Measurements from ENCODE around the gene TNNI3. TPM values are rescaled to one million over a fixed set of nuclear protein-coding genes. Genes with fewer than 3 reads are reported as not detected.

TNNI3 gene
- polyA plus RNA-seq, 1 experiment, result not detected

DNA sequence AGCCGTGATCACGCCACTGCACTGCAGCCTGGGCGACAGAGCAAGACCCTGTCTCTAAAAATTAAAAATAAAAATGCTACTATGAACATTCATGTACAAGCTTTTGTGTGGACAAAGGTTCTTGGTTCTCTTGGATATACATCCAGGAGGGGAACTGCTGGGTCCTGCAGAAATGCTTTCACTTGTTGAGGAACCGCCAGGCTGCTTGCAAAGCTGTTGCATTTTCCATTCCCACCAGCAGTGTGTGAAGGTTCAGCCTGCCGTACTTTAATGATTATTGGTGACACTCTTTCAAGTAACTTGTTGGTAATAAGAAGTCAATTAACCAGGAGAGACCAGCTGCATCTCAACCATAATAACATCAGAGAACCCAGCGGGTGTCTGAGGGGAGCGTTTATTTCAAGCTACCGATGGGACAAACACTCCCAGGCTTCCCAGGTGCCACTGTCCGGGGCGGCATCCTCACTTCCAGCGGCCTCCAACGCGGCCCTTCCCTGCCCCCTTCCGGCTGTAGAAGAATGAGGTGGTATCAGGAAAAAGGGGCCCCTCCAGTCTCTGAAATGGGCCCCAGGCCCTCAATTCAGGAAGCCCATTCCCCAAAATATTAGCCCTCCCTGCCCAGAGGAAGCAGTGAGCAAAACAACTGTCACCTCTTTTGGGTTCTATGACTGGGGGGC is 24.9 kb downstream of the TNNI3 start:
- DNase-seq (ENCODE audit: low read depth), result no peak
- CTCF ChIA-PET, result interaction anchor here (0.9 to 1.9 kb wide), 7 partner anchors 9 to 371 kb away, joined by 3 to 5 read pairs (median 4); partner anchors contain the start of genes DNAAF3 and PPP1R12C
- peaks cover 8% of the 10 kb centered on the region for H3K27me3 ChIP-seq (ENCODE audit: control insufficient read depth, insufficient read depth, low read length)
- TF ChIP-seq, protein P1, sequence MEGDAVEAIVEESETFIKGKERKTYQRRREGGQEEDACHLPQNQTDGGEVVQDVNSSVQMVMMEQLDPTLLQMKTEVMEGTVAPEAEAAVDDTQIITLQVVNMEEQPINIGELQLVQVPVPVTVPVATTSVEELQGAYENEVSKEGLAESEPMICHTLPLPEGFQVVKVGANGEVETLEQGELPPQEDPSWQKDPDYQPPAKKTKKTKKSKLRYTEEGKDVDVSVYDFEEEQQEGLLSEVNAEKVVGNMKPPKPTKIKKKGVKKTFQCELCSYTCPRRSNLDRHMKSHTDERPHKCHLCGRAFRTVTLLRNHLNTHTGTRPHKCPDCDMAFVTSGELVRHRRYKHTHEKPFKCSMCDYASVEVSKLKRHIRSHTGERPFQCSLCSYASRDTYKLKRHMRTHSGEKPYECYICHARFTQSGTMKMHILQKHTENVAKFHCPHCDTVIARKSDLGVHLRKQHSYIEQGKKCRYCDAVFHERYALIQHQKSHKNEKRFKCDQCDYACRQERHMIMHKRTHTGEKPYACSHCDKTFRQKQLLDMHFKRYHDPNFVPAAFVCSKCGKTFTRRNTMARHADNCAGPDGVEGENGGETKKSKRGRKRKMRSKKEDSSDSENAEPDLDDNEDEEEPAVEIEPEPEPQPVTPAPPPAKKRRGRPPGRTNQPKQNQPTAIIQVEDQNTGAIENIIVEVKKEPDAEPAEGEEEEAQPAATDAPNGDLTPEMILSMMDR (IDR thresholded peaks at IDR 0.05; ENCODE audit: insufficient read depth, low read depth, low read length), result peak; percentile 36
- POLR2A ChIA-PET, result no interaction called here
- no peak overlapping the region for H3K4me3 ChIP-seq (ENCODE audit: low read depth, low read length)
- H3K36me3 ChIP-seq (ENCODE audit: control insufficient read depth, insufficient read depth, low read length), result no peaks in the 10 kb centered on the region

DNA sequence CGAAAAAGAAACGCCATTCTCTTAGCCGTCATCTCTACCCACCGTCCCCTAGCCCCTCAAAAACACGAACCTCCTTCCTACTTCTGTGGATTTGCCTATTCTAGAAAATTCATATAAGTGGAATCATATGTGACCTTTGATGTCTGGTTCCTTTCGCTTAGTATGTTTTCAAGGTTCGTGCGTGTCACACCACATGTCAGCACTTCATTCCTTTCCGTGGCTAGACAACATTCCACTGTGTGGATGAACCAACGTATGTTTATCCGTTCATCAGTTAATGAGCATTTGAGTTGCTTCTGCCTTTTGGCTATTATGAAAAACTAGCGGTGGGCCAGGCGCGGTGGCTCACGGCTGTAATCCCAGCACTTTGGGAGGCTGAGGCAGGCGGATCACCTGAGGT is 26.1 kb downstream of the TNNI3 start:
- no peak for DNase-seq (ENCODE audit: low read depth)
- Histone ChIP-seq H3K4me3 (ENCODE audit: low read depth, low read length) (no peak overlapping the region), H3K27me3 (ENCODE audit: control insufficient read depth, insufficient read depth, low read length) (peaks cover 10% of the 10 kb centered on the region), H3K36me3 (ENCODE audit: control insufficient read depth, insufficient read depth, low read length) (no peaks in the 10 kb centered on the region)
- POLR2A ChIA-PET, result no interaction called here
- CTCF ChIA-PET, result interaction anchor here (1.3 to 1.9 kb wide), 2 partner anchors 13 to 34 kb away, joined by 3 to 4 read pairs; partner anchors contain the start of genes DNAAF3 and PPP1R12C
- TF ChIP-seq, protein P1 (IDR thresholded peaks at IDR 0.05; ENCODE audit: insufficient read depth, low read depth, low read length), result no peak

DNA sequence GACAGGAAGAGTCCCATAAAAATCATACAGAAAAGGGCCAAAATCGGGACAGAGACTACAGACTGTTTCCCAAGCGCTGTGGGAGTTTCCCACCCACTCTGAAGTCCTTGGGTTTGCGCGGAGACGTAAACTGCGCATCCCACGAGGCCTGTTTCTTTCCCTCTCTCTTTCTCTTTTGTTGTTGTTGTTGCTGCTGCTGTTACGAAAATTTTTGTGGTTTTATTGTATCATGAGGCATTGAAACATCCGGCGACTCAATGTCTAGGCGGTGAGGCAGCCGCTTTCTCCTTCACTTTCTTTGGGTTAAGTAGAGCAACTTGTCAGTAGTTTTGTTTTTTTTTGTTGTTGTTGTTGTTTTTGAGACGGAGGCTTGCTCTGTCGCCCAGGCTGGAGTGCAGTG is 38.5 kb downstream of the TNNI3 start:
- POLR2A ChIA-PET, result no interaction called here
- TF ChIP-seq, protein P1 (IDR thresholded peaks at IDR 0.05; ENCODE audit: insufficient read depth, low read depth, low read length), result no peak
- no peak for DNase-seq (ENCODE audit: low read depth)
- H3K27me3 ChIP-seq (ENCODE audit: control insufficient read depth, insufficient read depth, low read length), result no peaks in the 10 kb centered on the region; the same call in 1 of the 2 replicates
- CTCF ChIA-PET, result interaction anchor here (1.6 to 2.1 kb wide), 2 partner anchors 13 to 22 kb away, joined by 3 to 12 read pairs; no protein-coding TSS in a partner anchor
- H3K4me3 ChIP-seq (ENCODE audit: low read depth, low read length), result no peak overlapping the region
- peaks cover 1% of the 10 kb centered on the region for H3K36me3 ChIP-seq (ENCODE audit: control insufficient read depth, insufficient read depth, low read length)

DNA sequence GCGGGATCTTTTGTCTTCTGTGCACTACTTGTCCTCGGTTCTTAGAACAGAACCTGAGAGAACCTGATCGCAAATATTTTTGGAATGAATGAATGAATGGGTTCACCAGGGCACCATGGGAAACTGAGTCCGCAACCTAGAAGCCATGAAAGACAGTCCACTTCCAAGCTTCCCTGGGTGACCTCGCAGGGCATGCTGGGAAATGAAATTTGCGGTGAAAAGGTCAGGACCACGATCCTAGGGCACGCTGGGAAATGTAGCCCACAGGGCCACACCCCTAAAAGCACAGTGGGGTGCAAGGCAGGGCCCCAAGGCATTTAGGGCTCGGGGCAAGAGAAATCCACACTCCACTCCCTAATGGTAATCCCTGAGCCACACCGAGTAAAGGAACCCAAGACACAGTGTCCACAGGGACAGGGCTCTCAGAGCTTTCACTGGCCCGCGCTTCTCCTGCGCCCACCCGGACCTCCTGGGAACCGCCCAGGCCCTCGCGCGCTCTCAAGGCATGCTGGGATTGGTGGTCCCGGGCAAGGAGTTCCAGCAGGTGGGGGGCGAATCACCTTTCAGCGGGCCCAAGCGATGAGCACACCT is 39.0 kb downstream of the TNNI3 start:
- ChIA-PET POLR2A (no interaction called here), CTCF (interaction anchor here (1.0 to 2.1 kb wide), 3 partner anchors 14 to 299 kb away, joined by 3 to 12 read pairs (median 3); no protein-coding TSS in a partner anchor)
- no peak for DNase-seq (ENCODE audit: low read depth)
- peaks cover 1% of the 10 kb centered on the region for H3K36me3 ChIP-seq (ENCODE audit: control insufficient read depth, insufficient read depth, low read length)
- H3K27me3 ChIP-seq (ENCODE audit: control insufficient read depth, insufficient read depth, low read length), result no peaks in the 10 kb centered on the region; the same call in 1 of the 2 replicates
- TF ChIP-seq, protein P1 (IDR thresholded peaks at IDR 0.05; ENCODE audit: insufficient read depth, low read depth, low read length), result no peak
- peak overlapping the region; percentile 97 for H3K4me3 ChIP-seq (ENCODE audit: low read depth, low read length)

DNA sequence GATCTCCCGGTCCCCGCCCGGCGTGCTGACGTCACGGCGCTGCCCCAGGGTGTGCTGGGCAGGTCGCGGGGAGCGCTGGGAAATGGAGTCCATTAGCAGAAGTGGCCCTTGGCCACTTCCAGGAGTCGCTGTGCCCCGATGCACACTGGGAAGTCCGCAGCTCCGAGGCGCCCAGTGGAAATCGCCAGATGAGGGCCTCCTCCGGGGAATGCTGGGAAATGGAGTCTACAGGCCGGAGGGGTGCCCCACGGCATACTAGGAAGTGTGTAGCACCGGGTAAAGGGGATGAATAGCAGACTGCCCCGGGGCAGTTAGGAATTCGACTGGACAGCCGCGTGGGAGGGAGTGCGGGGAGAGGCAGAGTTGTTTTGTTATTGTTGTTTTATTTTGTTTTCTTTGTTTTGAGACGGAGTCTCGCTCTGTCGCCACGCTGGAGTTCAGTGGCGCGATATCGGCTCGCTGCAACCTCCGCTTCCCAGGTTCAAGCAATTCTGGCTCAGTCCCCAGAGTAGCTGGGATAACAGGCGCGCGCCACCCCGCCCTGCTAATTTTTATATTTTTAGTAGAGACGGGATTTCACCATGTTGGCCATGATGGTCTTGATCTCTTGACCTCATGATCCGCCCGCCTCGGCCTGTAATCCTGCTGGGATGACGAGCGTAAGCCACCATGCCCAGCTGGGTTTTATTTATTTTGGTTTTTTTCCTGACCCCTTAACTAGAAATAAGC is 39.7 kb downstream of the TNNI3 start:
- ChIA-PET CTCF (interaction anchor here (0.5 to 2.1 kb wide), 6 partner anchors 13 to 300 kb away, joined by 3 to 12 read pairs (median 3); no protein-coding TSS in a partner anchor), POLR2A (no interaction called here)

More for the DNA sequence above, 39.7 kb downstream of the TNNI3 start:
- H3K36me3 ChIP-seq (ENCODE audit: control insufficient read depth, insufficient read depth, low read length), result peaks cover 1% of the 10 kb centered on the region
- peak; percentile 94 for DNase-seq (ENCODE audit: low read depth)
- H3K4me3 ChIP-seq (ENCODE audit: low read depth, low read length), result peak overlapping the region; percentile 97
- H3K27me3 ChIP-seq (ENCODE audit: control insufficient read depth, insufficient read depth, low read length), result no peaks in the 10 kb centered on the region; the same call in 1 of the 2 replicates
- TF ChIP-seq, protein P1 (IDR thresholded peaks at IDR 0.05; ENCODE audit: insufficient read depth, low read depth, low read length), result no peak
